PC-3 (cell line): ENCODE results near the gene PCBP3. TPM values are rescaled to one million over a fixed set of nuclear protein-coding genes. Genes with fewer than 3 reads are reported as not detected.

ENCODE experiments used
- ATAC-seq: fragments of 200-7000 bp; cut with Tn5 transposase; 2 replicates; pipeline ENCODE4 v1.9.1; 2020; ENCODE audit warnings: mild to moderate bottlenecking, moderate library complexity
- BruUV-seq: library from RNA; stranded (reverse); fragments of 400-500 nt; replicated peaks from 2 replicates; lab custom pipeline; 2021; lab: Mats Ljungman, UMichigan
- CTCF ChIA-PET: fragments of 300-600 bp; sonication (Branson Sonifier 250); formaldehyde crosslinking; loops from one replicate; lab custom pipeline; 2022; ENCODE audit warnings: antibody characterized with exemption; lab: Charles Lee
- POLR2A ChIA-PET: fragments of 300-600 bp; sonication (Branson Sonifier 250); formaldehyde crosslinking; loops from one replicate; lab custom pipeline; 2022; ENCODE audit warnings: antibody characterized with exemption; ENCODE audit not compliant: unreplicated experiment; lab: Charles Lee
- DNase-seq: peaks from one replicate; pipeline ENCODE4 v3.0.0-alpha.2; 2015
- H2AFZ ChIP-seq: fragments of 300-600 bp; sonication (generic); 2 replicates; pipeline ENCODE4 v1.6.0; 2016; ENCODE audit warnings: antibody characterized with exemption, low read length
- H3F3A ChIP-seq: fragments of 300-600 bp; sonication (generic); one replicate; pipeline ENCODE4 v1.6.0; 2017; ENCODE audit warnings: antibody characterized with exemption, low read length, control low read depth, mild to moderate bottlenecking; ENCODE audit not compliant: unreplicated experiment
- H3K27ac ChIP-seq: fragments of 300-600 bp; sonication (generic); 2 replicates; pipeline ENCODE4 v1.5.1; 2016; ENCODE audit warnings: mild to moderate bottlenecking, low read length
- H3K27me3 ChIP-seq: fragments of 300-600 bp; sonication (generic); 2 replicates; pipeline ENCODE4 v1.6.1; 2016; ENCODE audit warnings: low read length, mixed read lengths
- H3K36me3 ChIP-seq: fragments of 300-600 bp; sonication (generic); 2 replicates; pipeline ENCODE4 v1.6.1; 2016; ENCODE audit warnings: low read depth, mixed run types, low read length, mixed read lengths
- H3K4me1 ChIP-seq: fragments of 300-600 bp; sonication (generic); 2 replicates; pipeline ENCODE4 v1.5.1; 2016; ENCODE audit warnings: low read length; ENCODE audit not compliant: insufficient read depth
- H3K4me2 ChIP-seq: fragments of 300-600 bp; sonication (generic); 2 replicates; pipeline ENCODE4 v1.6.0; 2016; ENCODE audit warnings: low read length
- H3K4me3 ChIP-seq: fragments of 300-600 bp; sonication (generic); 2 replicates; pipeline ENCODE4 v1.5.1; 2016; ENCODE audit warnings: mild to moderate bottlenecking, low read length, mixed read lengths
- H3K79me2 ChIP-seq: fragments of 300-600 bp; sonication (generic); 2 replicates; pipeline ENCODE4 v1.6.1; 2017; ENCODE audit warnings: low read length, mixed read lengths
- H3K9ac ChIP-seq: fragments of 300-600 bp; sonication (generic); 2 replicates; pipeline ENCODE4 v1.6.0; 2016; ENCODE audit warnings: mild to moderate bottlenecking, low read length
- H3K9me2 ChIP-seq: fragments of 300-600 bp; sonication (generic); replicated peaks from 2 replicates; pipeline ENCODE4 v1.6.1; 2016; ENCODE audit warnings: mixed run types, low read length, mixed read lengths
- H3K9me3 ChIP-seq: fragments of 300-600 bp; sonication (generic); 2 replicates; pipeline ENCODE4 v1.6.1; 2016; ENCODE audit warnings: low read length, mixed read lengths
- H4K20me1 ChIP-seq: fragments of 300-600 bp; sonication (generic); 2 replicates; pipeline ENCODE4 v1.6.1; 2016; ENCODE audit warnings: low read length, mixed read lengths
- CTCF ChIP-seq: fragments of 300-600 bp; sonication (generic); conservative IDR thresholded peaks from 2 replicates; pipeline ENCODE4 v1.5.1; 2017; ENCODE audit warnings: antibody characterized with exemption, low read depth, mild to moderate bottlenecking, low read length
- EZH2 ChIP-seq: fragments of 300-600 bp; sonication (generic); IDR thresholded peaks from one replicate; pipeline ENCODE4 v1.6.1; 2017; ENCODE audit warnings: antibody characterized with exemption, mild to moderate bottlenecking, low read length; ENCODE audit not compliant: unreplicated experiment
- EZH2phosphoT487 ChIP-seq: fragments of 300-600 bp; sonication (generic); IDR thresholded peaks from 2 replicates; pipeline ENCODE4 v1.6.1; 2018; ENCODE audit warnings: mild to moderate bottlenecking, antibody characterized with exemption, low read length, borderline replicate concordance
- intact Hi-C: fragments of 100-400 bp; cut with micrococcal nuclease; formaldehyde crosslinking; loops from 2 replicates; pipeline ENCODE4 v1.9.0; 2023
- total RNA-seq: library from RNA; depleted of rRNA; stranded (reverse); fragments of >200 nt; gene quantifications from 2 replicates; pipeline ENCODE4 v1.2.3, GENCODE V29; 2014

Gene PCBP3
- total RNA-seq, 1 experiment from 2014 or later = 2.4 TPM

GRCh38 chr21:45976701-45977311 is 333.3 kb downstream of the PCBP3 start:
- ATAC-seq = no peak
- no peak for DNase-seq
- TF ChIP-seq EZH2phosphoT487 = no peak
- no peak for TF ChIP-seq EZH2
- no peak for TF ChIP-seq CTCF
- H3K27ac ChIP-seq = no peak overlapping the region
- no peak overlapping the region for H3K4me3 ChIP-seq
- peaks cover 59% of the 10 kb centered on the region for H3K4me1 ChIP-seq
- H3K9ac ChIP-seq = no peak overlapping the region
- peaks cover 12% of the 10 kb centered on the region for H3F3A ChIP-seq
- H3K36me3 ChIP-seq = no peaks in the 10 kb centered on the region
- peaks cover 13% of the 10 kb centered on the region for H3K79me2 ChIP-seq
- BruUV-seq = no TSS peak
- no peak overlapping the region for H2AFZ ChIP-seq
- POLR2A ChIA-PET = no interaction called here
- H3K9me3 ChIP-seq = no peaks in the 10 kb centered on the region
- no peak overlapping the region for H3K4me2 ChIP-seq
- no peaks in the 10 kb centered on the region for H3K27me3 ChIP-seq
- CTCF ChIA-PET = no interaction called here
- H4K20me1 ChIP-seq = 0 out of 2 replicates have a peak, but pooled peaks cover under 1% of the 10 kb centered on the region
- intact Hi-C loops = no loop called here
- H3K9me2 ChIP-seq = no peaks in the 10 kb centered on the region

- no peak overlapping the region for H3K27ac ChIP-seq
These were observed 333.9 kb downstream of the PCBP3 start for GRCh38 chr21:45977396-45977795.

More at GRCh38 chr21:45977396-45977795, 333.9 kb downstream of the PCBP3 start:
- intact Hi-C loops = no loop called here
- Histone ChIP-seq H3F3A (peaks cover 12% of the 10 kb centered on the region), H3K79me2 (peaks cover 19% of the 10 kb centered on the region), H3K9ac (no peak overlapping the region), H3K4me3 (no peak overlapping the region), H3K4me2 (no peak overlapping the region), H4K20me1 (peaks cover 5% of the 10 kb centered on the region; the same call in 1 of the 2 replicates), H3K9me2 (no peaks in the 10 kb centered on the region), H3K36me3 (no peaks in the 10 kb centered on the region), H2AFZ (no peak overlapping the region), H3K27me3 (no peaks in the 10 kb centered on the region), H3K9me3 (no peaks in the 10 kb centered on the region), H3K4me1 (peaks cover 59% of the 10 kb centered on the region)
- no peak for TF ChIP-seq CTCF
- TF ChIP-seq EZH2 = no peak
- no peak for TF ChIP-seq EZH2phosphoT487
- ATAC-seq (no peak), DNase-seq (no peak)
- CTCF ChIA-PET = no interaction called here
- BruUV-seq = no TSS peak
- POLR2A ChIA-PET = no interaction called here
